Stimulated activated CD8-positive, alpha-beta memory T cell treated with anti-CD3 and anti-CD28 coated beads, Interleukin-7, amount 100 ng/mL, for 1 hour (primary cell): Measurements from ENCODE around the gene SMC1A.

Source experiments
- DNase-seq, 2 donors: peaks; one replicate each; pipeline ENCODE4 v3.0.0-alpha.2; 2020; ENCODE audit warnings: low read depth in 2 of 2

The SMC1A gene

DNA sequence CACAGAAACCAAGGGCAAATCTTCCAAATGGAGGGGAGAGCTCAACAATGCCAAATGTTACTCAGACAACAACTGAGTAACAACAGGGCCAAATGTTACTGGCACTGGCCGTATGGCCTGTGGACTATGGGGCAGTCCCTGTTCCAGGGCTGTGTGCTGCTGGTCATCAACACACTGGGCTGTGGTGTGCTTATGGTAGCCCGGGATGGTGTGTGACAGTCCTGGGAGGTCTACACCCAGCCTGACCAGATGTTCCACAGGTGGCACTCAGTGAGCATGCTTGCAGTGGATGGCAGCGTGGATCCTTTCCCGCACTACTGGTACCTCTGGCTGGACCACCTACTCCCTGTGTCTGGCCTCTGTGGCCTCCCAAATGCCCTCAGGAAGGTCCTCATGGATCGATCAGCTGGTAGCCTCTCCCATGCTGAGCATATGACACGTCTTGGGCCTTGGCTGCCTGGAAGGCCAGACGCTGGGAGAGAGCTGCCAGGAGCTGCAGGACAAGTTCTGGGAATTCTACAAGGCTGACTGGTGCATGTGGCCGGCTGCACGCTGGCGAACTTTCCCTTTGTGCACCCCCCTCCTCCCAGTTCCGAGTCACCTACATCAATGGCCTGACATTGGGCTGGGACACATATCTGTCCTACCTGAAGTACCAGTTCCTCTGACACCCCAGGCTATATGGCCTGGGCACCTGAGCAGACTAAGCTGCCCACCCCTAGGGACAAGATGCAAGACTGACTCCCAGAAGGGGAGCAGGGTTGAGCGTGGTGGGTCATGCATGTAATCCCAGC is 81.4 kb downstream of the SMC1A start:
- no peak for DNase-seq

GRCh38 chrX:53337101-53337500 is 85.4 kb downstream of the SMC1A start:
- DNase-seq, result no peak

DNA sequence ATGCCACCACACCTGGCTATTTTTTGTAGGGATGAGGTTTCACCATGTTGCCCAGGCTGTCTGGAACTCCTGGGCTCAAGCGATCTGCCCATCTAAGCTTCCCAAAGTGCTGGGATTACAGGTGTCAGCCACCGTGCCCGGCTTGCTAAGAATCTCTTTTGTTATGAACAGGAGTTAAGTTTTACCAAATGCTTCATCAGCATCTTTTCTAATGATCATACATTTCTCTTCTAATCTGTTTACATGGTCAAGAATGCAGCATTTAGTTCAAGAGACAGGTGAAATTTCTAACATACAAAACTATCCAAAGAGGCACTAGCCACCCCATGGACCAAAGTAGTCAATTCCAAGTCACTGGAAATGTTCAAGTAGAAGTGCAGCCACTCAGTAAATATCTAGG is 88.6 kb downstream of the SMC1A start:
- DNase-seq, result no peak

DNA sequence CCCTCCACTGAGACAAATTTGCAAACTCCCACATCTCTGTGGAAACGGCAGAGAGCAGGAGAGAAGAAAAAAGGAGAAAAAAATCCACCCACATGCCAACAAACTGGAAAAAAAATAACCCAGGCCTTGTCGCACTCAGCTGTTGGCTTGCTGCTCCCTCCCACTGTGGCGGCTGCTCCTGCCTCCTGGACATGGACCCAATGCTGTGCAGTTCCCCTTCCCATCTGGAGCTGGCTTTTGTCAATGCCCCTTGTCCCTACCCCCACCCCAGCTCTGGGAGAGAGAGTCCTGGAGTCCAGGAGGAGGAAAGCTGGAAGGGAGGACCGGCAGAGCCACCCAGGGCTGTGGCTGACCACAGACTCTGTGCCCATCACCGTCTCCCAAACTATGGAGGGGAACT is 90.2 kb downstream of the SMC1A start:
- no peak for DNase-seq

- DNase-seq, result no peak
Observed at GRCh38 chrX:53330331-53330730, 92.1 kb downstream of the SMC1A start.

GRCh38 chrX:53324803-53325202 is 97.7 kb downstream of the SMC1A start:
- no peak for DNase-seq
